Colonic mucosa (tissue), 4 donors: ENCODE measurements around the gene GNAQ. TPM values are rescaled to one million over a fixed set of nuclear protein-coding genes. Genes with fewer than 3 reads are reported as not detected.

Experiments used
- DNase-seq: peaks from one replicate; pipeline ENCODE4 v3.0.0-alpha.2; 2020
- H3K27ac ChIP-seq: fragments of 200-600 bp; one replicate; pipeline ENCODE4 v1.8.0; 2021
- H3K27me3 ChIP-seq: fragments of 200-600 bp; one replicate; pipeline ENCODE4 v1.8.0; 2021
- H3K36me3 ChIP-seq: fragments of 200-600 bp; one replicate; pipeline ENCODE4 v1.8.0; 2021
- H3K4me1 ChIP-seq: fragments of 200-600 bp; one replicate; pipeline ENCODE4 v1.8.0; 2021; ENCODE audit warnings: mild to moderate bottlenecking
- H3K4me3 ChIP-seq: fragments of 200-600 bp; one replicate; pipeline ENCODE4 v1.8.0; 2021
- H3K9ac ChIP-seq, 2 donors: one replicate each; pipeline ENCODE4 v1.7.0; 2013; ENCODE audit warnings: control low read depth in 2 of 2, low read depth in 2 of 2, low read length in 2 of 2
- H3K9me3 ChIP-seq: fragments of 200-600 bp; one replicate; pipeline ENCODE4 v1.8.0; 2021
- CTCF ChIP-seq: fragments of 200-600 bp; IDR thresholded peaks from one replicate; pipeline ENCODE4 v1.8.0; 2022; ENCODE audit warnings: antibody characterized with exemption, mild to moderate bottlenecking
- intact Hi-C: fragments of 100-400 bp; cut with DNase I; formaldehyde crosslinking; loops from one replicate; pipeline ENCODE4 v1.14.1; 2022
- total RNA-seq, 2 donors: library from RNA; stranded (reverse); fragmentation: NEBNext Ultra II Directional in 1 of 2; extraction: Animal tissue kit (Norgen Biotek cat#: 25700) in 1 of 2; gene quantifications; one replicate each; pipeline ENCODE4 v1.2.1, GENCODE V29; 2021
- donor health status: healthy.
- donor health status: DM: no; HTN: no; CAD: no.
- donor health status: DM: no; HTN: no; CAD: no.

Gene GNAQ
- total RNA-seq, 2 donors from 2014 or later: 75.6 to 105 TPM

GRCh38 chr9:77807281-77807683 lies 224.3 kb downstream of the GNAQ start:
- no peak for DNase-seq
- peak overlapping the region; percentile 32 for H3K27ac ChIP-seq
- H3K9ac ChIP-seq: no peak overlapping the region
- TF ChIP-seq CTCF: no peak
- H3K4me3 ChIP-seq: no peak overlapping the region
- intact Hi-C loops: no loop called here
- no peaks in the 10 kb centered on the region for H3K9me3 ChIP-seq
- no peaks in the 10 kb centered on the region for H3K27me3 ChIP-seq
- H3K36me3 ChIP-seq: no peaks in the 10 kb centered on the region
- H3K4me1 ChIP-seq: no peaks in the 10 kb centered on the region

- DNase-seq: no peak
- no peak overlapping the region for H3K4me3 ChIP-seq
- no peak for TF ChIP-seq CTCF
- H3K4me1 ChIP-seq: no peaks in the 10 kb centered on the region
- no peak overlapping the region for H3K27ac ChIP-seq
- H3K9ac ChIP-seq: no peak overlapping the region
- no peaks in the 10 kb centered on the region for H3K36me3 ChIP-seq
- H3K27me3 ChIP-seq: no peaks in the 10 kb centered on the region
- H3K9me3 ChIP-seq: no peaks in the 10 kb centered on the region
- intact Hi-C loops: no loop called here
These were observed 224.9 kb downstream of the GNAQ start for GRCh38 chr9:77806741-77807140.

- Histone ChIP-seq H3K36me3 (no peaks in the 10 kb centered on the region), H3K27ac (no peak overlapping the region), H3K9ac (no peak overlapping the region), H3K9me3 (no peaks in the 10 kb centered on the region), H3K4me3 (no peak overlapping the region), H3K27me3 (no peaks in the 10 kb centered on the region), H3K4me1 (no peaks in the 10 kb centered on the region)
- DNase-seq: no peak
- no peak for TF ChIP-seq CTCF
- intact Hi-C loops: no loop called here
These were observed 225.8 kb downstream of the GNAQ start for GRCh38 chr9:77805810-77806209.

- H3K36me3 ChIP-seq: no peaks in the 10 kb centered on the region
- TF ChIP-seq CTCF: no peak
- H3K27ac ChIP-seq: no peak overlapping the region
- H3K9me3 ChIP-seq: no peaks in the 10 kb centered on the region
- no peak overlapping the region for H3K4me3 ChIP-seq
- H3K9ac ChIP-seq: no peak overlapping the region
- H3K27me3 ChIP-seq: no peaks in the 10 kb centered on the region
- no peak for DNase-seq
- intact Hi-C loops: no loop called here
- H3K4me1 ChIP-seq: no peaks in the 10 kb centered on the region
These were observed 228.2 kb downstream of the GNAQ start for GRCh38 chr9:77803423-77803822.

GRCh38 chr9:77802515-77803293 lies 228.9 kb downstream of the GNAQ start:
- H3K36me3 ChIP-seq: no peaks in the 10 kb centered on the region
- H3K4me3 ChIP-seq: no peak overlapping the region
- no peak overlapping the region for H3K27ac ChIP-seq
- DNase-seq: no peak
- TF ChIP-seq CTCF: no peak
- H3K9me3 ChIP-seq: no peaks in the 10 kb centered on the region
- no peaks in the 10 kb centered on the region for H3K27me3 ChIP-seq
- no peaks in the 10 kb centered on the region for H3K4me1 ChIP-seq
- intact Hi-C loops: no loop called here
- H3K9ac ChIP-seq: no peak overlapping the region
